ENCODE results near the gene RAB39A.

Gene RAB39A

GRCh38 chr11:107957109-107957588 lies 28.9 kb downstream of the RAB39A start:
- no peak overlapping the region for H3K4me3 ChIP-seq (ENCODE audit: low read length)
- H3K27ac ChIP-seq (ENCODE audit: low read length): no peak overlapping the region
- no peaks in the 10 kb centered on the region for H3K27me3 ChIP-seq (ENCODE audit: control insufficient read depth, insufficient read depth, low read length)
- DNase-seq (ENCODE audit: low read depth, low spot score): no peak
- 0 out of 2 replicates have a peak, but pooled peaks cover 2% of the 10 kb centered on the region for H3K4me1 ChIP-seq (ENCODE audit: control insufficient read depth, insufficient read depth, low read length)
- no CpG with 5 or more reads among the region's 1 CpG for WGBS (ENCODE audit: insufficient coverage, insufficient read length)
- no peaks in the 10 kb centered on the region for H3K9me3 ChIP-seq (ENCODE audit: control insufficient read depth, insufficient read depth, low read length)
- H3K36me3 ChIP-seq (ENCODE audit: control insufficient read depth, insufficient read depth, low read length): 0 out of 2 replicates have a peak, but pooled peaks cover 2% of the 10 kb centered on the region

- H3K27ac ChIP-seq (ENCODE audit: low read length): no peak overlapping the region
- H3K9me3 ChIP-seq (ENCODE audit: control insufficient read depth, insufficient read depth, low read length): no peaks in the 10 kb centered on the region
- no peak overlapping the region for H3K4me3 ChIP-seq (ENCODE audit: low read length)
- no peaks in the 10 kb centered on the region for H3K27me3 ChIP-seq (ENCODE audit: control insufficient read depth, insufficient read depth, low read length)
- no peaks in the 10 kb centered on the region for H3K4me1 ChIP-seq (ENCODE audit: control insufficient read depth, insufficient read depth, low read length)
- no peak for DNase-seq (ENCODE audit: low read depth, low spot score)
- no peaks in the 10 kb centered on the region for H3K36me3 ChIP-seq (ENCODE audit: control insufficient read depth, insufficient read depth, low read length)
- no CpG with 5 or more reads among the region's 3 CpGs for WGBS (ENCODE audit: insufficient coverage, insufficient read length)
Measured at GRCh38 chr11:107961480-107961879, 33.2 kb downstream of the RAB39A start.

- H3K27me3 ChIP-seq (ENCODE audit: control insufficient read depth, insufficient read depth, low read length): no peaks in the 10 kb centered on the region
- H3K4me1 ChIP-seq (ENCODE audit: control insufficient read depth, insufficient read depth, low read length): no peaks in the 10 kb centered on the region
- no CpG with 5 or more reads among the region's 1 CpG for WGBS (ENCODE audit: insufficient coverage, insufficient read length)
- no peak overlapping the region for H3K4me3 ChIP-seq (ENCODE audit: low read length)
- no peak for DNase-seq (ENCODE audit: low read depth, low spot score)
- H3K36me3 ChIP-seq (ENCODE audit: control insufficient read depth, insufficient read depth, low read length): no peaks in the 10 kb centered on the region
- no peaks in the 10 kb centered on the region for H3K9me3 ChIP-seq (ENCODE audit: control insufficient read depth, insufficient read depth, low read length)
- no peak overlapping the region for H3K27ac ChIP-seq (ENCODE audit: low read length)
Measured at GRCh38 chr11:107962181-107962580, 33.9 kb downstream of the RAB39A start.

- Histone ChIP-seq H3K36me3 (ENCODE audit: control insufficient read depth, insufficient read depth, low read length) (no peaks in the 10 kb centered on the region), H3K4me1 (ENCODE audit: control insufficient read depth, insufficient read depth, low read length) (no peaks in the 10 kb centered on the region), H3K9me3 (ENCODE audit: control insufficient read depth, insufficient read depth, low read length) (no peaks in the 10 kb centered on the region), H3K27ac (ENCODE audit: low read length) (no peak overlapping the region), H3K4me3 (ENCODE audit: low read length) (no peak overlapping the region), H3K27me3 (ENCODE audit: control insufficient read depth, insufficient read depth, low read length) (no peaks in the 10 kb centered on the region)
- no peak for DNase-seq (ENCODE audit: low read depth, low spot score)
- no CpG with 5 or more reads among the region's 8 CpGs for WGBS (ENCODE audit: insufficient coverage, insufficient read length)
Measured at GRCh38 chr11:107963091-107963490, 34.8 kb downstream of the RAB39A start.

GRCh38 chr11:107969219-107969618 lies 41.0 kb downstream of the RAB39A start:
- Histone ChIP-seq H3K27ac (ENCODE audit: low read length) (no peak overlapping the region), H3K4me1 (ENCODE audit: control insufficient read depth, insufficient read depth, low read length) (no peaks in the 10 kb centered on the region), H3K9me3 (ENCODE audit: control insufficient read depth, insufficient read depth, low read length) (no peaks in the 10 kb centered on the region), H3K4me3 (ENCODE audit: low read length) (no peak overlapping the region), H3K36me3 (ENCODE audit: control insufficient read depth, insufficient read depth, low read length) (no peaks in the 10 kb centered on the region), H3K27me3 (ENCODE audit: control insufficient read depth, insufficient read depth, low read length) (no peaks in the 10 kb centered on the region)
- DNase-seq (ENCODE audit: low read depth, low spot score): no peak

- WGBS (ENCODE audit: insufficient coverage, insufficient read length): no CpG with 5 or more reads among the region's 5 CpGs
- no peaks in the 10 kb centered on the region for H3K4me1 ChIP-seq (ENCODE audit: control insufficient read depth, insufficient read depth, low read length)
- no peaks in the 10 kb centered on the region for H3K27me3 ChIP-seq (ENCODE audit: control insufficient read depth, insufficient read depth, low read length)
- no peaks in the 10 kb centered on the region for H3K36me3 ChIP-seq (ENCODE audit: control insufficient read depth, insufficient read depth, low read length)
- no peak for DNase-seq (ENCODE audit: low read depth, low spot score)
- H3K27ac ChIP-seq (ENCODE audit: low read length): no peak overlapping the region
- no peaks in the 10 kb centered on the region for H3K9me3 ChIP-seq (ENCODE audit: control insufficient read depth, insufficient read depth, low read length)
- no peak overlapping the region for H3K4me3 ChIP-seq (ENCODE audit: low read length)
Measured at GRCh38 chr11:107970049-107970448, 41.8 kb downstream of the RAB39A start.

GRCh38 chr11:107973641-107974040 lies 45.4 kb downstream of the RAB39A start:
- no peak overlapping the region for H3K4me3 ChIP-seq (ENCODE audit: low read length)
- H3K27me3 ChIP-seq (ENCODE audit: control insufficient read depth, insufficient read depth, low read length): no peaks in the 10 kb centered on the region
- no peaks in the 10 kb centered on the region for H3K36me3 ChIP-seq (ENCODE audit: control insufficient read depth, insufficient read depth, low read length)
- DNase-seq (ENCODE audit: low read depth, low spot score): no peak
- no peak overlapping the region for H3K27ac ChIP-seq (ENCODE audit: low read length)
- WGBS (ENCODE audit: insufficient coverage, insufficient read length): no CpG with 5 or more reads among the region's 1 CpG
- H3K9me3 ChIP-seq (ENCODE audit: control insufficient read depth, insufficient read depth, low read length): no peaks in the 10 kb centered on the region
- no peaks in the 10 kb centered on the region for H3K4me1 ChIP-seq (ENCODE audit: control insufficient read depth, insufficient read depth, low read length)

- Histone ChIP-seq H3K4me3 (ENCODE audit: low read length) (no peak overlapping the region), H3K27me3 (ENCODE audit: control insufficient read depth, insufficient read depth, low read length) (no peaks in the 10 kb centered on the region), H3K9me3 (ENCODE audit: control insufficient read depth, insufficient read depth, low read length) (no peaks in the 10 kb centered on the region), H3K36me3 (ENCODE audit: control insufficient read depth, insufficient read depth, low read length) (no peaks in the 10 kb centered on the region), H3K4me1 (ENCODE audit: control insufficient read depth, insufficient read depth, low read length) (peaks cover 4% of the 10 kb centered on the region; the same call in 1 of the 2 replicates), H3K27ac (ENCODE audit: low read length) (no peak overlapping the region)
- WGBS (ENCODE audit: insufficient coverage, insufficient read length): no CpG with 5 or more reads among the region's 5 CpGs
- no peak for DNase-seq (ENCODE audit: low read depth, low spot score)
Measured at GRCh38 chr11:107988397-107989158, 60.3 kb downstream of the RAB39A start.

- Histone ChIP-seq H3K9me3 (ENCODE audit: control insufficient read depth, insufficient read depth, low read length) (no peaks in the 10 kb centered on the region), H3K4me1 (ENCODE audit: control insufficient read depth, insufficient read depth, low read length) (peaks cover 4% of the 10 kb centered on the region; the same call in 1 of the 2 replicates), H3K4me3 (ENCODE audit: low read length) (no peak overlapping the region), H3K36me3 (ENCODE audit: control insufficient read depth, insufficient read depth, low read length) (no peaks in the 10 kb centered on the region), H3K27me3 (ENCODE audit: control insufficient read depth, insufficient read depth, low read length) (no peaks in the 10 kb centered on the region), H3K27ac (ENCODE audit: low read length) (no peak overlapping the region)
- DNase-seq (ENCODE audit: low read depth, low spot score): no peak
- WGBS (ENCODE audit: insufficient coverage, insufficient read length): no CpG with 5 or more reads among the region's 5 CpGs
Measured at GRCh38 chr11:107991868-107992414, 63.7 kb downstream of the RAB39A start.

- Histone ChIP-seq H3K4me1 (ENCODE audit: control insufficient read depth, insufficient read depth, low read length) (peaks cover 4% of the 10 kb centered on the region; the same call in 1 of the 2 replicates), H3K4me3 (ENCODE audit: low read length) (no peak overlapping the region), H3K36me3 (ENCODE audit: control insufficient read depth, insufficient read depth, low read length) (no peaks in the 10 kb centered on the region), H3K9me3 (ENCODE audit: control insufficient read depth, insufficient read depth, low read length) (no peaks in the 10 kb centered on the region), H3K27me3 (ENCODE audit: control insufficient read depth, insufficient read depth, low read length) (no peaks in the 10 kb centered on the region), H3K27ac (ENCODE audit: low read length) (no peak overlapping the region)
- WGBS (ENCODE audit: insufficient coverage, insufficient read length): no CpG with 5 or more reads among the region's 5 CpGs
- DNase-seq (ENCODE audit: low read depth, low spot score): no peak
Measured at GRCh38 chr11:107996006-107996776, 67.9 kb downstream of the RAB39A start.
